ENCODE results near the gene C1QTNF4. TPM values are rescaled to one million over a fixed set of nuclear protein-coding genes. Genes with fewer than 3 reads are reported as not detected.

C1QTNF4 gene
- total and polyA plus RNA-seq, 2 of the 13 experiments (the other 11 are each of a cell fraction or from before 2014, with no cell fraction given), result not detected

GRCh38 chr11:47551086-47551485 is 43.1 kb downstream of the C1QTNF4 start (continued):
- TF ChIP-seq, protein P1, sequence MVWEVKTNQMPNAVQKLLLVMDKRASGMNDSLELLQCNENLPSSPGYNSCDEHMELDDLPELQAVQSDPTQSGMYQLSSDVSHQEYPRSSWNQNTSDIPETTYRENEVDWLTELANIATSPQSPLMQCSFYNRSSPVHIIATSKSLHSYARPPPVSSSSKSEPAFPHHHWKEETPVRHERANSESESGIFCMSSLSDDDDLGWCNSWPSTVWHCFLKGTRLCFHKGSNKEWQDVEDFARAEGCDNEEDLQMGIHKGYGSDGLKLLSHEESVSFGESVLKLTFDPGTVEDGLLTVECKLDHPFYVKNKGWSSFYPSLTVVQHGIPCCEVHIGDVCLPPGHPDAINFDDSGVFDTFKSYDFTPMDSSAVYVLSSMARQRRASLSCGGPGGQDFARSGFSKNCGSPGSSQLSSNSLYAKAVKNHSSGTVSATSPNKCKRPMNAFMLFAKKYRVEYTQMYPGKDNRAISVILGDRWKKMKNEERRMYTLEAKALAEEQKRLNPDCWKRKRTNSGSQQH (CRISPR knock-in tag; IDR thresholded peaks at IDR 0.05; ENCODE audit: low read depth), result 0 out of 2 replicates have a peak, but pooled peaks have one; percentile 31
- TF ChIP-seq ZNF329 (CRISPR knock-in tag; IDR thresholded peaks at IDR 0.05; ENCODE audit: low read depth) (no peak), MAX (IDR thresholded peaks at IDR 0.05) (0 out of 2 replicates have a peak, but pooled peaks have one; percentile 27), DNMT3B (CRISPR knock-in tag; conservative IDR thresholded peaks at IDR 0.05) (no peak), ARID4A (CRISPR knock-in tag; IDR thresholded peaks at IDR 0.05; ENCODE audit: borderline replicate concordance) (peak; percentile 35; the same call in 1 of the 2 replicates), NCOR1 (IDR thresholded peaks at IDR 0.05; ENCODE audit: borderline replicate concordance, low read length) (no peak), ZBTB7B (CRISPR knock-in tag; IDR thresholded peaks at IDR 0.05) (no peak), HNF4A (CRISPR knock-in tag; IDR thresholded peaks at IDR 0.05) (peak; percentile 36; the same call in 1 of the 2 replicates), ZNF430 (CRISPR knock-in tag; IDR thresholded peaks at IDR 0.05) (no peak), DPF2 (CRISPR knock-in tag; IDR thresholded peaks at IDR 0.05; ENCODE audit: borderline replicate concordance, low read depth) (no peak), ZNF234 (CRISPR knock-in tag; conservative IDR thresholded peaks at IDR 0.05) (no peak), DZIP1 (CRISPR knock-in tag; IDR thresholded peaks at IDR 0.05) (no peak), ZNF557 (CRISPR knock-in tag; IDR thresholded peaks at IDR 0.05) (no peak), MTA3 (CRISPR knock-in tag; IDR thresholded peaks at IDR 0.05) (no peak), CENPBD1 (CRISPR knock-in tag; IDR thresholded peaks at IDR 0.05; ENCODE audit: borderline replicate concordance, low read depth) (no peak)
- TF ChIP-seq, protein P2, sequence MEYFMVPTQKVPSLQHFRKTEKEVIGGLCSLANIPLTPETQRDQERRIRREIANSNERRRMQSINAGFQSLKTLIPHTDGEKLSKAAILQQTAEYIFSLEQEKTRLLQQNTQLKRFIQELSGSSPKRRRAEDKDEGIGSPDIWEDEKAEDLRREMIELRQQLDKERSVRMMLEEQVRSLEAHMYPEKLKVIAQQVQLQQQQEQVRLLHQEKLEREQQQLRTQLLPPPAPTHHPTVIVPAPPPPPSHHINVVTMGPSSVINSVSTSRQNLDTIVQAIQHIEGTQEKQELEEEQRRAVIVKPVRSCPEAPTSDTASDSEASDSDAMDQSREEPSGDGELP (IDR thresholded peaks at IDR 0.05; ENCODE audit: borderline replicate concordance, low read depth), result no peak
- TF ChIP-seq, protein P3, sequence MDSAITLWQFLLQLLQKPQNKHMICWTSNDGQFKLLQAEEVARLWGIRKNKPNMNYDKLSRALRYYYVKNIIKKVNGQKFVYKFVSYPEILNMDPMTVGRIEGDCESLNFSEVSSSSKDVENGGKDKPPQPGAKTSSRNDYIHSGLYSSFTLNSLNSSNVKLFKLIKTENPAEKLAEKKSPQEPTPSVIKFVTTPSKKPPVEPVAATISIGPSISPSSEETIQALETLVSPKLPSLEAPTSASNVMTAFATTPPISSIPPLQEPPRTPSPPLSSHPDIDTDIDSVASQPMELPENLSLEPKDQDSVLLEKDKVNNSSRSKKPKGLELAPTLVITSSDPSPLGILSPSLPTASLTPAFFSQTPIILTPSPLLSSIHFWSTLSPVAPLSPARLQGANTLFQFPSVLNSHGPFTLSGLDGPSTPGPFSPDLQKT (CRISPR knock-in tag; IDR thresholded peaks at IDR 0.05; ENCODE audit: borderline replicate concordance), result no peak
